GM19455 (cell line): Measurements from ENCODE around the gene CALHM1.
A peak's percentile ranks its signal among the peaks of the same experiment; 100 is the strongest.
"Not testable (repeated sequence)": the region's sequence is repeated elsewhere in the genome, so short reads cannot be mapped to it uniquely, and the experiment has no call there.

Experiments used
- ATAC-seq: cut with Tn5 transposase; IDR thresholded peaks from one replicate; pipeline ENCODE4 v1.9.1; 2021; ENCODE audit not compliant: unreplicated experiment

CALHM1 gene

GRCh38 chr10:103487410-103487708 lies 28.7 kb upstream of the CALHM1 start:
- ATAC-seq: no peak

DNA sequence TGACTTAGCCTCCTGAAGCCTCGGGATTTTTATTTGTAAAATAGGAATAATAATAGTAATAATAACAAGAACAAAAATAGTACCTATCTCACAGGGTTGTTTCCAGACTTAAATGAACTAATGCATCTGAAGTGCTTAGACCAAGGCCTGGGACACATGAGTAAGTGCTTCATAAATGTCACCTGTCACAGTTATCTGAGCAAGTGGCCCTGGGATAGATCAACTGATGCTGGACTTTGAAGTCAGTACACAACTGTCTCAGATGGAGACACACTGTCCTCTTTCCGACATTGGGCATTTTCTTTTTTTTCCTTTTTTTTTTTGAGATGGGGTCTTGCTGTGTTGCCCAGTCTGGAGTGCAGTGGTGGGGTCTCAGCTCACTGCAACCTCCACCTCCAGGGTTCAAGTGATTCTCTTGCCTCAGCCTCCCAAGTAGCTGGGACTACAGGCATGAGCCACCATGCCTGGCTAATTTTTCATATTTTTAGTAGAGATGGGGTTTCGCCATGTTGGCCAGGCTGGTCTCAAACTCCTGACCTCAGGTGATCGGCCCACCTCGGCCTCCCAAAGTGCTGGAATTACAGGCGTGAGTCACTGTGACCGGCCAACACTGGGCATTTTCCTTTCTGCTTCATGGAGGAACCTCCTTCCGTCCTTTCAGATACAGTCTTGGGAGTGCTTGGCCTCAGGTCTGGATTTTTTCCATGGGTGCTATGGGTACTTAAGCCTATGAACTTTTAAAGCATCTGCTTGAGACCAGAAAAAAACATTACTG lies 28.1 kb upstream of the CALHM1 start:
- ATAC-seq: not testable (repeated sequence)

DNA sequence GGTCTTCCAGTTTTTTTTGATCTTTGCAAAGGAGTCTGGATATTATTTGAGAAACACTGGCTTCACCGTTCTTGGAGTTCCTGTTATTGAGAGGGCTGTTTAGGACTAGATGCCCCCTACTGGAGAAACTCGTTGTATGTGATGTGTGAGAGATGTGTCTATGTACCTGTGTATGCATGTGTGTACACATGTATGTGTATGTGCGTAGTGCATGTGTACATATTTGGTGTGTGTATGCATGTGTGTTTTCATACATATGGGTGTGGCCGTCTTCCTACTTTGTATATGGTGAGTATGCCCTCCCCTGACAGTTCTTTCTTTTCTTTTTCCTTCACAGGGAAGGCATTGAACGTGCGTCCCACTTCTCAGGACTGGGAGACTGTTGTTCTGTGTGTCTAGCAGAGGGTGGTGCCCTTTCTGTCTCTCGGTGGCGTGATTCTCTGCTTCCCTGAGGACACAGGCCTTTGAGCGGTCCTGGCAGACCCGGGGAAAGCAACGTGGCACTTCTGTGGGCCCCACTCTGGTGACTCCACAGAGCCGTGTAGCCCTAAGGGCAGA lies 23.4 kb upstream of the CALHM1 start:
- no peak for ATAC-seq

- ATAC-seq: no peak
Observed at GRCh38 chr10:103480521-103480920, 21.8 kb upstream of the CALHM1 start.

DNA sequence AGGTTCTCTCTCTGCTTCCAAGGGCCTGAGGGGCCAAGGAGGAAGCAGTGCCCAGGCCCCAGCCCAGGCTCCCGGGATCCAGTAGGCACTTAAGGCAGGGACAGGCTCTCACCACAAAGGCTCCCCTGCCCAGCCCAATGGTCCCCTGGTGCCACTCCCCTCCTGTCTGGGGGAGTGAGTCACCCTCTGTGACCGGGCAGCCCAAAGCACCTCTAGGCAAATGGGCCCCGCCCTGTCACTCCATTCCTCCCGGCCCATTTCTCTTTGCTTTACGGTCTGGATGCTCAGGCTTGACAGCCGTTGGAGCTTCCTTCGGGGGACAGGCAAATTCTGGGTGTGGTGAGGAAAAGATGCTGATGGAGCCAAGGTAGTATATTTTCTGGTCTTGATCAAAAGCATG lies 20.4 kb upstream of the CALHM1 start, which contains the start of gene CALHM3:
TSS of gene CALHM3 (minus strand) at position 106 of the 400 bp plus-strand sequence. CDS start 208 bp downstream, outside the sequence.
- no peak for ATAC-seq

GRCh38 chr10:103478671-103479070 lies 20.0 kb upstream of the CALHM1 start:
- no peak for ATAC-seq

- no peak for ATAC-seq
Observed at GRCh38 chr10:103476046-103476768, 17.5 kb upstream of the CALHM1 start.

GRCh38 chr10:103475437-103475836 lies 16.7 kb upstream of the CALHM1 start:
- ATAC-seq: no peak

GRCh38 chr10:103474077-103474476 lies 15.4 kb upstream of the CALHM1 start:
- ATAC-seq: no peak

DNA sequence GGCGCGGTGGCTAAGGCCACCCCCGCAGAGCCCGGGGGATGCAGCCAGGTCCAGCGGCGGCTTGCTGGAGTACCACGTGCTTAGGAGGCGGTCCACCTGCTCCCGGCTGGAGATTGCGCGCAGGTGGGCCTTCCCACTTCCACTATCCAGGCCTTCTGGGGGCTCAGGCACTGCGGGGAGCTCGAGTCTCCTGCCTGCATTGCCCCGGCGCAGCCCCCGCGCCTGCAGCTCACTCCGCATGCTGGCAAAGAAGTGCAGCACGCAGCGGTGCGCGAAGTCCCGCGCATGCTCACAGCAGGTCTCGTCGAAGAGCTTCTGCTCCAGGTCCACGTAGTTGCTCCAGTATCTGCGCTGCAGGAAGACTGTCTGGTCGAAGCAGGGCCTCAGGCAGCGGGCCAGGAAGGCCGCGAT lies 14.6 kb upstream of the CALHM1 start:
- ATAC-seq: no peak

DNA sequence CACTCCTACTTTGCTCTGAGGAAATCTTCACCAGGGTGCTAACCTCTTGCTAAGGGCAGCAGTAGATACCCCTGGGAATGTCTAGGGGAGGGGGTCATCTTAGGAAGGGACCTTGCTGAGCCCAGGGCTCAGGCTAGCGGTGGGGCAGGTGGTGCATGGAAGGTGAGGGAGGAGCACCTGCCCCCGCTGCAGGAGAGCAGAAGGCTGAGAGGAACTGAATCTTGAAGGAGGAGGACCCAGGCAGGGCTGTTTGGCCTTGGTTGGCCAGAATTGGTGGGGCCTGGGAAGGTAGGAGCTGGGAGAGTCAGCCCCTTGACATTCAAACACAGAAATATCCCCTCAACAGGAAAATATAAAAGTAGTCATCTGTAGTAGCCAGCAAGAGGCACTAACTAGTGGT lies 13.3 kb upstream of the CALHM1 start:
- peak; percentile 28 for ATAC-seq

DNA sequence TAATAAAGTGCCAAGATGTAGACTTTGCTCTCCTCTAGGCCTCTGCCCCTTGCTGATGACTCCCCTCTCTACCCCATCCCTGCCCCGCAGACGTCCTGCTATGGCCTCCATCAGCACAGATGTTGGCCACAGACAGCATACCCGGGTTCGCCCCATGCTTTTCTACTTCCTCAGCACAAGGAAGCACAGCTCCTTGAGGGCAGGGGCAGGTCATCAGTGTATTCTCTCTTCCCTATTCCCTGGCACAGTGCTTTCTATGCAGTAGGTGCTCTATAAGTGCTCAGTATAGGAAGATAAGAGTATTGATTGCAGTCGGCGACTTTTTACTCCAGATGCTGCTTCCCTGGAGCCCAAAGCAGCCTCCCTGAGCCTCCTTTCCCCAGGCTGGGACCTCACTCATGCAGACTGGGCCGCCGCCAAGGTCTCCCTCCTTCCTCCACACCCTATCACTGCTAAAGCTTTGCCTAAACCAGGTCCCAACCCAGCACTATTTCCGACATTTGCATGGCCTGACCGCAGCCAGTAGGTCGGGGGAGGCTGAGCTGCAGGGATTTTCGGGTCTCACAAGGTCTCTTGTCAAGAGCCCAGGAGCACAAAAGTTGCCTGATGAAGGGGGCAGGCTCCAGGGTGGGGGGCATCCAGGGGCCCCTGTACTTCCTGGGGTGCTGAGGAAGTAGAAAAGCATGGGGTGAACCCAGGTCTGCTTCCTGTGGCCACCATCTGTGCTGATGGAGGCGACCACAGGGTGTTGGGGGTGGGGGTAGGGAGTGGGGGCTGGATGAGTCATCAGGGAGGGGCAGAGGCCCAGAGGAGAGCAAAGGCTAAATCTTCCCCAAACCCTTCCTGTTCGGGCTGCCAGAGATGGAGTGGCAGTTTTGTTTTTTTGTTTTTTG lies 12.3 kb upstream of the CALHM1 start:
- ATAC-seq: peak; percentile 75

- ATAC-seq: no peak
Observed at GRCh38 chr10:103469201-103469600, 10.5 kb upstream of the CALHM1 start.

- ATAC-seq: no peak
Observed at GRCh38 chr10:103467406-103467805, 8.7 kb upstream of the CALHM1 start.

- no peak for ATAC-seq
Observed at GRCh38 chr10:103466734-103467133, 8.0 kb upstream of the CALHM1 start.

DNA sequence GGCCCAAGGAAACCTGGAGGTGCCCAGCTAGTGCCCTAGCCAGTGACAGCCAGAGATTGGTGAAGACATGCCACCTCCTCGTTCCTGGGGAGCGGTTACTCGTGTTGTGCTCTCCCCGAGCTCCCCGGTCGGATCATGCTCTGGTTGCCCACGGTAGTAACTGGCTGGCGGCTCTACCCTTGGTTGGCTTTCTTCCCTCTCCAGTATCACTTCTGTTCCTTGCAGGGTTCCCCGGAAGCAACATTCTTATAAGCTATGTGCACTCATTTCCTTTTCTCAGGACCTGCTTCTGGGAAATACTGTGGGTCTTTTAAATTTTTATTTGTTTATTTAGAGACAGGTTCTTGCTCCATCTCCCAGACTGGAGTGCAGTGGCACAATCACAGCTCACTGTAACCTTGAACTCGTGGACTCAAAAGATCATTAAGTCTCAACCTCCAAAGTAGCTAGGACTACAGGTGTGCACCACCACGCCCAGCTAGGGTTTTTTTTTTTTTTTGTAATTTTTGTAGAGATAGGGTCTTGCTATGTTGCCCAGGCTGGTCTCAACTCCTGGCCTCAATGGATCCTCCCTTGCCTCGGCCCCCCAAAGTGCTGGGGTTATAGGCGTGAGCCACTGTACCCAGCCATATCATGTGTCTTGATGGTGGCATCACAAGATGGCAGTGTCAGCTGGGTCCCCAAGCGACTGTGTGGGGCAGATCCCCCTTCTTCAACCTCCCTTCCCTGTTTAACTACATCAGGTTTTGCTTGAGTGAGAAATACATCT lies 6.9 kb upstream of the CALHM1 start:
- no peak for ATAC-seq

DNA sequence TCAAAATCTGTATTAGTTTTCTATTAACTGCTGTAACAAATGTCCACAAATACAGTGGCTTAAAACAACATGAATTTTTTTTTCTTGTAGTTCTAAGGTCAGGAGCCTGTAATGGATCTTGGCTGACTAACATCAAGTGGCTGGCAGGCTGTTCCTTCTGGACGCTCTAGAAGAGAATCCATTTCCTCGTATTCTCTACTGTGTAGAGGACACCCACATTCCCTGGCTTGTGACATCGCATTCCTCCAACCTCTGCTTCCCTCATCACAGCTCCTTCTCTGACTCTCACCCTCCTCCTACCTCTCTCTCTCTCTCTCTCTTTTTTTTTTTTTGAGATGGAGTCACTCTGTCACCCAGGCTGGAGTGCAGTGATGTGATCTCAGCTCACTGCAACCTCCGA lies 4.8 kb upstream of the CALHM1 start:
- no peak for ATAC-seq

DNA sequence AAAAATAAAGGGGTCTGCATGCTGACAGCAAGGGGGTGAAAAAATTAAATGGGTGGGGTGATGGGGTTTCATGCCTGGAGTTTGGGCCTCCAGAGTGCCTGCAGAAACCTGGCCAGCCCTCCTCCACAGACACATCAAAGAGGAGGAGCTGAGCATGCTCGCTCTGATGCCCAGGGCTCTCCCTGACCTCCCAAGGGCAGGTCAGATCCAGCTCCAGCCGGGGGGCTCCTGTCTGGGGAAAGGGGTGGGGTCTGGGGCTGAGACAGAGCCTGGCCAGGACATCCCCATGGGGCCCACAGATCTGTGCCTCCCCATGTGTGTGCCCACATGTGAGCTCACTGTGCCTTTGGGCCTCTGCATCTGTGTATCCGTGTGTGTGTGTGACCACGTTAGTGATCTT lies 915 bp upstream of the CALHM1 start:
- no peak for ATAC-seq

- ATAC-seq: no peak
Observed at GRCh38 chr10:103457896-103458583, 660 bp downstream of the CALHM1 start.

- no peak for ATAC-seq
Observed at GRCh38 chr10:103457176-103457712, 1.5 kb downstream of the CALHM1 start.
